Neutrophil (primary cell): ENCODE measurements around the gene DLX2.

ENCODE experiments used
- H3K27ac ChIP-seq: fragments of 200-600 bp; sonication (generic); 2 replicates; pipeline ENCODE4 v1.5.1; 2016; ENCODE audit warnings: mild to moderate bottlenecking, moderate library complexity
- H3K27me3 ChIP-seq: fragments of 200-600 bp; sonication (generic); 2 replicates; pipeline ENCODE4 v1.6.0; 2016; ENCODE audit warnings: mild to moderate bottlenecking
- H3K36me3 ChIP-seq: fragments of 200-600 bp; sonication (generic); 2 replicates; pipeline ENCODE4 v1.5.1; 2017
- H3K4me1 ChIP-seq, 2 experiments: fragments of 200-600 bp in 1 of 2; sonication (generic) in 1 of 2; 1 replicate in 1 of 2; 2 replicates in 1 of 2; pipeline versions ENCODE4 v1.5.1 to v1.6.1; 2013 to 2016; ENCODE audit warnings: low read depth in 1 of 2, low read length in 1 of 2, mild to moderate bottlenecking in 1 of 2, moderate library complexity in 1 of 2; ENCODE audit not compliant: control insufficient read depth in 1 of 2, insufficient read depth in 1 of 2
- H3K4me3 ChIP-seq, 2 experiments: fragments of 200-600 bp in 1 of 2; sonication (generic) in 1 of 2; 1 replicate in 1 of 2; 2 replicates in 1 of 2; pipeline ENCODE4 v1.5.1; 2013 to 2016; ENCODE audit warnings: low read depth in 1 of 2, low read length in 1 of 2, mild to moderate bottlenecking in 1 of 2, moderate library complexity in 1 of 2
- H3K9me3 ChIP-seq: fragments of 200-600 bp; sonication (generic); 2 replicates; pipeline ENCODE4 v1.5.1; 2016
- TF ChIP-seq, protein P1 (sequence below): fragments of 200-600 bp; sonication (generic); IDR thresholded peaks from 2 replicates; pipeline ENCODE4 v1.5.1; 2016; ENCODE audit warnings: antibody characterized with exemption

The DLX2 gene

DNA sequence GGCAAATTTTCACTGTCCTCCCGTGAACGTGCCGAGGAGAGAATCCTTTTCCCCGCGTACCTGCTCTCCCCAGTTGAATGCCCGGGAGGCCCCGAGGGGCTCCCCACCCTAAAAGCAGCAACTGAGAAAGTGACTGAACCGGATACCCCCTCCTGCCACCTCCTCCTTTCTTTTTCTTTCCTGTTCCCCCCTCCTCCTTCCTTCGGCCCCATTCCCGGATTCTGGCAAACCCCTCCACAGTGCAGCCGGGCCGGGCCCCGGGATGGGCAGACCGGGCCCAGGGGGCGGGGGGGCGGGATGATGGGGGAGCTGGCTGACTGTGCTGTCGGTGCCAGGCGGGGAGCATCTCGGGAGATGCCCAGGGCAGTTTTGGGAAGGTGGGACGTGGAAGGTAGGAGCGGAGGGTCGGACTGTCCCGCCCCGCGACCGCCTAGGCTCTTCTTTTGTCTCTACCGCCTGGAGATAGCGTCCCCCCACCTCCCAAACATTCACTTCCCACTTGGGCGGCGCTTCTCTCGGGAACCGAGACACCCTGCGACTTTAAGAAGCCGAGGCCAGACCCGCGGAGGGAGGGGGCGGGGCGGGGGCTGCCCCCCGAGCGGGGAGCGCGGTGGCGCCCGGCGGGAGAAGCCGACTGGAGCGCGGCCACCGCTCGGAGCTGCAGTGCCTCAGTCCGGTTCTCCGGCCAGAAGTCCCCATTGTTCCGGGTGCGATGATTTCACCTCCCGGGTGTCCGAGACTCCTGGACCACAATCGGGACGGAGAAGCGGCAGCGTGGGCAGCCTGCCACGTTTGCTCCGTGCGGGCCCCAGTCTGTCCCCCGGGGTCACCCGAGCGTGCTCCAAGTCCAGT lies 8.2 kb downstream of the DLX2 start:
- H3K36me3 ChIP-seq = no peaks in the 10 kb centered on the region
- peaks cover 49 to 64% of the 10 kb centered on the region in 2 experiments for H3K4me1 ChIP-seq
- H3K4me3 ChIP-seq = peak overlapping the region; percentile 59 to 70
- no peaks in the 10 kb centered on the region for H3K9me3 ChIP-seq
- H3K27ac ChIP-seq = no peak overlapping the region
- TF ChIP-seq, protein P1, sequence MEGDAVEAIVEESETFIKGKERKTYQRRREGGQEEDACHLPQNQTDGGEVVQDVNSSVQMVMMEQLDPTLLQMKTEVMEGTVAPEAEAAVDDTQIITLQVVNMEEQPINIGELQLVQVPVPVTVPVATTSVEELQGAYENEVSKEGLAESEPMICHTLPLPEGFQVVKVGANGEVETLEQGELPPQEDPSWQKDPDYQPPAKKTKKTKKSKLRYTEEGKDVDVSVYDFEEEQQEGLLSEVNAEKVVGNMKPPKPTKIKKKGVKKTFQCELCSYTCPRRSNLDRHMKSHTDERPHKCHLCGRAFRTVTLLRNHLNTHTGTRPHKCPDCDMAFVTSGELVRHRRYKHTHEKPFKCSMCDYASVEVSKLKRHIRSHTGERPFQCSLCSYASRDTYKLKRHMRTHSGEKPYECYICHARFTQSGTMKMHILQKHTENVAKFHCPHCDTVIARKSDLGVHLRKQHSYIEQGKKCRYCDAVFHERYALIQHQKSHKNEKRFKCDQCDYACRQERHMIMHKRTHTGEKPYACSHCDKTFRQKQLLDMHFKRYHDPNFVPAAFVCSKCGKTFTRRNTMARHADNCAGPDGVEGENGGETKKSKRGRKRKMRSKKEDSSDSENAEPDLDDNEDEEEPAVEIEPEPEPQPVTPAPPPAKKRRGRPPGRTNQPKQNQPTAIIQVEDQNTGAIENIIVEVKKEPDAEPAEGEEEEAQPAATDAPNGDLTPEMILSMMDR = no peak
- peaks cover 100% of the 10 kb centered on the region for H3K27me3 ChIP-seq

- TF ChIP-seq, protein P1 = no peak
- Histone ChIP-seq H3K27ac (no peak overlapping the region), H3K4me3 (peak overlapping the region; percentile 14 to 70), H3K9me3 (no peaks in the 10 kb centered on the region), H3K27me3 (peaks cover 100% of the 10 kb centered on the region), H3K4me1 (peaks cover 40 to 59% of the 10 kb centered on the region in 2 experiments), H3K36me3 (no peaks in the 10 kb centered on the region)
Measured at GRCh38 chr2:172093416-172094293, 9.0 kb downstream of the DLX2 start.

GRCh38 chr2:172092716-172093415 lies 9.8 kb downstream of the DLX2 start:
- peaks cover 100% of the 10 kb centered on the region for H3K27me3 ChIP-seq
- H3K36me3 ChIP-seq = no peaks in the 10 kb centered on the region
- no peak overlapping the region for H3K4me3 ChIP-seq
- TF ChIP-seq, protein P1 = no peak
- H3K4me1 ChIP-seq = peaks cover 36 to 63% of the 10 kb centered on the region in 2 experiments
- H3K9me3 ChIP-seq = no peaks in the 10 kb centered on the region
- no peak overlapping the region for H3K27ac ChIP-seq

DNA sequence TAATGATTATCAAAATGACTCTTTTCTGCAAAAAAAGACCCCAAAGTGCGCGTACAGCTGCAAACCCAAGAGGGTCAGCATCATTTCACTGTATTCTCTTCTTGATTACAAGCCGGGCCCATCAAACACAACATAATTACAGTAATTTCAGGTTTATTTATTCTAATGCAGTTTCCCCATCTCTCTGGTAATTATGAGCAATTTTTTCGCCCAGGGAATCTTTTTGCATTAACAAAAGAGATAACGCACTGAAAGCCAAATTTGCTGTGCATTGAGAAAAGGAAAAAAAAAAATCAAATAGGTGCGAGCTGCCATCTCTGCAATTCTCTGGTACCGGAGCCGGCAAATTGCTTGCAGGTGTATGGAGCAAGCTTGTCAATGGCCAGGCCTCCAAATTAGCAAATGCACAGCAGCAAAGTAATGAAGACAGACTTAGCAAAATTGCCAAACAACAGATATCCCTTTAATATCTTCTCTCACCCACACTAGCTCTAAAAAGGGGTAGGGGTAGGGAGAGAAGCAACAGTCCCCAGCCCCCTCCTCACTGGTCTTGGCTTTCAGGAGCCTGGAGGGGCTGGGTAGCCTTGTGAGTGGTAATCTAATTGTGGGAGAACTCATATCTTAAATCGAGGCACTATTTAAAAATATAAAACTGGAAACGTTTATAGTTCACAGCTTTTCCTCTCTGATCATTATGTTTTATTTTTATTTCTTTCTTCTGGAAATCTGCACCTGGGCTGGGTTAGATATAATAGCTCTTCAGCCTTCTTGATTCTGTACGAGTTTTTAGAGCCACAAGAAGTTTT lies 10.7 kb downstream of the DLX2 start:
- Histone ChIP-seq H3K9me3 (no peaks in the 10 kb centered on the region), H3K4me1 (peaks cover 44 to 68% of the 10 kb centered on the region in 2 experiments), H3K27ac (no peak overlapping the region), H3K4me3 (no peak overlapping the region), H3K36me3 (no peaks in the 10 kb centered on the region), H3K27me3 (peaks cover 100% of the 10 kb centered on the region)
- TF ChIP-seq, protein P1 = no peak
